ENCODE measurements around the gene SLC2A4. TPM values are rescaled to one million over a fixed set of nuclear protein-coding genes. Genes with fewer than 3 reads are reported as not detected.

Gene SLC2A4
- 119 TPM for total RNA-seq
- long read RNA-seq, transcript SLC2A4-201 (11 exons, 3,426 nt), result major isoform, 31 of 47 reads
- long read RNA-seq, partial matches to known transcripts, result 4 of 47 reads
- long read RNA-seq, other reads (novel, unspliced or antisense), result 12 of 47 reads

GRCh38 chr17:7281074-7281952 is at the start of gene SLC2A4:
Gene SLC2A4 (plus strand): TSS chr17:7281718. CDS start chr17:7281935, 217 bp downstream.
- intact Hi-C loops (cut with DNase I), result loop anchor here (1.0 to 2.0 kb wide), 3 partner anchors 29 to 65 kb away; partner anchors contain the start of genes ELP5 and GABARAP
- DNase-seq (ENCODE audit: missing footprints) (peak; percentile 97), ATAC-seq (peak; percentile 84)

GRCh38 chr17:7232114-7232513 is 49.4 kb upstream of the SLC2A4 start:
- ATAC-seq, result no peak
- no peak for DNase-seq (ENCODE audit: missing footprints)
- intact Hi-C loops (cut with DNase I), result no loop called here

GRCh38 chr17:7233701-7234082 is 47.8 kb upstream of the SLC2A4 start:
- intact Hi-C loops (cut with DNase I), result no loop called here
- ATAC-seq, result no peak
- DNase-seq (ENCODE audit: missing footprints), result peak; percentile 31

GRCh38 chr17:7234083-7234951 is 47.2 kb upstream of the SLC2A4 start, which contains the start of gene DVL2:
Gene DVL2 (minus strand): TSS chr17:7234517. CDS start chr17:7234262, 255 bp downstream.
- intact Hi-C loops (cut with DNase I), result no loop called here
- peak; percentile 59 for ATAC-seq
- DNase-seq (ENCODE audit: missing footprints), result peak; percentile 97

GRCh38 chr17:7235693-7236665 is 45.5 kb upstream of the SLC2A4 start:
- intact Hi-C loops (cut with DNase I), result no loop called here
- DNase-seq (ENCODE audit: missing footprints) (no peak), ATAC-seq (no peak)

- ATAC-seq, result no peak
- no peak for DNase-seq (ENCODE audit: missing footprints)
- intact Hi-C loops (cut with DNase I), result no loop called here
Observed at GRCh38 chr17:7236808-7237207, 44.7 kb upstream of the SLC2A4 start.

GRCh38 chr17:7237266-7237760 is 44.2 kb upstream of the SLC2A4 start:
- DNase-seq (ENCODE audit: missing footprints) (no peak), ATAC-seq (no peak)
- intact Hi-C loops (cut with DNase I), result no loop called here

GRCh38 chr17:7237761-7238419 is 43.6 kb upstream of the SLC2A4 start:
- intact Hi-C loops (cut with DNase I), result loop anchor here (1.0 kb wide), 1 partner anchor 18 kb away; no protein-coding TSS in a partner anchor
- ATAC-seq (peak; percentile 6), DNase-seq (ENCODE audit: missing footprints) (peak; percentile 90)

- peak; percentile 66 for DNase-seq (ENCODE audit: missing footprints)
- intact Hi-C loops (cut with DNase I), result loop anchor here (1.0 kb wide), 1 partner anchor 18 kb away; no protein-coding TSS in a partner anchor
Observed at GRCh38 chr17:7238420-7239090, 43.0 kb upstream of the SLC2A4 start.

GRCh38 chr17:7239091-7240027 is 42.2 kb upstream of the SLC2A4 start, which contains the start of gene PHF23:
Gene PHF23 (minus strand): TSS chr17:7239457. CDS start chr17:7239279, 178 bp downstream.
- DNase-seq (ENCODE audit: missing footprints) (peak; percentile 100), ATAC-seq (peak; percentile 85)
- intact Hi-C loops (cut with DNase I), result loop anchor here (5.0 kb wide), 2 partner anchors 68 to 618 kb away; partner anchors contain the start of genes CYB5D1, EIF5A, NAA38 and TMEM88

More at GRCh38 chr17:7238420-7239090, 43.0 kb upstream of the SLC2A4 start:
- no peak for ATAC-seq

GRCh38 chr17:7240375-7240774 is 41.1 kb upstream of the SLC2A4 start:
- ATAC-seq (no peak), DNase-seq (ENCODE audit: missing footprints) (no peak)
- intact Hi-C loops (cut with DNase I), result loop anchor here (5.0 kb wide), 2 partner anchors 67 to 617 kb away; partner anchors contain the start of genes CYB5D1, EIF5A, NAA38 and TMEM88

- DNase-seq (ENCODE audit: missing footprints) (no peak), ATAC-seq (no peak)
- intact Hi-C loops (cut with DNase I), result loop anchor here (5.0 kb wide), 2 partner anchors 66 to 616 kb away; partner anchors contain the start of genes CYB5D1, EIF5A, NAA38 and TMEM88
Observed at GRCh38 chr17:7241090-7241733, 40.3 kb upstream of the SLC2A4 start.

GRCh38 chr17:7241783-7242716 is 39.5 kb upstream of the SLC2A4 start, which contains the start of gene GABARAP:
Gene GABARAP (minus strand): TSS chr17:7242449. CDS start chr17:7242330, 119 bp downstream.
- peak; percentile 97 for DNase-seq (ENCODE audit: missing footprints)
- intact Hi-C loops (cut with DNase I), result loop anchor here (2.0 to 5.0 kb wide), 3 partner anchors 39 to 615 kb away; partner anchors contain the start of genes CYB5D1, EIF5A, NAA38 and SLC2A4
- ATAC-seq, result peak; percentile 50

Data from Right ventricle myocardium inferior (tissue), 1 donor.